ENCODE measurements around the gene SLU7. TPM values are rescaled to one million over a fixed set of nuclear protein-coding genes. Genes with fewer than 3 reads are reported as not detected.

SLU7 gene
- total RNA-seq, 2 donors from 2014 or later, result 18.8 to 42.8 TPM

DNA sequence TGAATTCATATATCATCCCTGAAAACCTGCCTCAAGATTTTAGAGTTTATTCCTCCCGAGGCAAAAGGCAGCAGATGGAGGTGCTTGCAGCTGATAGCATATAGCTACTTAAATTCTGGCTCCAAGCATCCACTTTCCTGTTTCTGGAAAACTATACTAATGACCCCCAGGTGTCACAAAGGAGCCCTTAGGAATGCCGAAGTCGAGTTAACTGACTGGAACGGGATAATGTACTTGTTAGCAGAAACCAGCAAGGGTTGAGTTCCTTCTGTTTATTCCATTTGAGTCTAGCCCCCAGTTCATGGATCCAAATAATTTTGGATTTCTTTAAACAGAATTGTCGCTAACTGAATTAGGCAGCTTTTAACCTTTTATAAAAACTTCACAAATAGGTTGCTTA is 47.2 kb upstream of the SLU7 start:
- TF ChIP-seq CTCF (IDR thresholded peaks at IDR 0.05), result no peak
- no peak for TF ChIP-seq POLR2A (IDR thresholded peaks at IDR 0.05)
- ATAC-seq, result no peak
- DNase-seq, result no peak
- no peaks in the 10 kb centered on the region for H3K36me3 ChIP-seq (replicated peaks in 1 of 2; ENCODE audit: insufficient read depth in 1 of 2, low read depth in 2 of 2)
- peak overlapping the region in 1 of 4 donors; percentile 56 for H3K27ac ChIP-seq
- H3K4me3 ChIP-seq, result no peak overlapping the region
- WGBS, 2 donors, result 80% methylated on average over 5 of the region's 5 CpGs
- H3K9me3 ChIP-seq, result no peaks in the 10 kb centered on the region
- peaks cover 37% of the 10 kb centered on the region for H3K4me1 ChIP-seq
- intact Hi-C loops (cut with DNase I), result no loop called here
- H3K27me3 ChIP-seq, result no peaks in the 10 kb centered on the region

DNA sequence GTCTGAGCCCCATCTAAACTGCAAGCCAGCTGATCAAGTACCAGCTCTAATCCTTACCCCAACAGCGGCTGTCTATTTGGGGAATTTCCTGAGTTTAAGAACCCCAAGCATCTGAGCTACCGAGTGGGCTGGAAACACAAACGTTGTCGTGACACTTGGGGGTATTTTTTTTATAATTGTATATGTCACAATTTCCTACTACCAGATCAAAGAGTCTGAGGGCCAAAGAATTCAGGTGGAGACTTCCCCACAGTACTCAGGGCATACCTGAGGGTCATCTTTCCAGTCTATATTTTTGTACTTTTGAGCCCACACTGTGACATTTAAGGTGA is 45.6 kb upstream of the SLU7 start:
- WGBS, 2 donors, result 58 to 68% methylated on average over 4 of the region's 4 CpGs
- ATAC-seq, result no peak
- H3K27ac ChIP-seq, result peak overlapping the region in 3 of 4 donors; percentile 6 to 39 (median 11)

GRCh38 chr5:160463740-160464465 is 45.0 kb upstream of the SLU7 start:
- Histone ChIP-seq H3K4me1 (peaks cover 37% of the 10 kb centered on the region), H3K36me3 (replicated peaks in 1 of 2; ENCODE audit: insufficient read depth in 1 of 2, low read depth in 2 of 2) (no peaks in the 10 kb centered on the region), H3K27me3 (no peaks in the 10 kb centered on the region), H3K27ac (peak overlapping the region in 3 of 4 donors; percentile 6 to 39 (median 11)), H3K9me3 (no peaks in the 10 kb centered on the region), H3K4me3 (no peak overlapping the region)
- ATAC-seq, result peak; percentile 54
- TF ChIP-seq POLR2A (IDR thresholded peaks at IDR 0.05), result no peak
- no peak for TF ChIP-seq CTCF (IDR thresholded peaks at IDR 0.05)
- intact Hi-C loops (cut with DNase I), result no loop called here
- WGBS, 2 donors, result 21 to 38% methylated on average over 7 of the region's 7 CpGs
- DNase-seq, result peak in 2 of 4 donors; percentile 20 to 52

More for the DNA sequence above, 45.6 kb upstream of the SLU7 start:
- intact Hi-C loops (cut with DNase I), result no loop called here
- no peak for DNase-seq
- TF ChIP-seq CTCF (IDR thresholded peaks at IDR 0.05) (no peak), POLR2A (IDR thresholded peaks at IDR 0.05) (no peak)
- Histone ChIP-seq H3K9me3 (no peaks in the 10 kb centered on the region), H3K4me1 (peaks cover 37% of the 10 kb centered on the region), H3K27me3 (no peaks in the 10 kb centered on the region), H3K4me3 (no peak overlapping the region), H3K36me3 (replicated peaks in 1 of 2; ENCODE audit: insufficient read depth in 1 of 2, low read depth in 2 of 2) (no peaks in the 10 kb centered on the region)

- Histone ChIP-seq H3K9me3 (no peaks in the 10 kb centered on the region), H3K36me3 (replicated peaks in 1 of 2; ENCODE audit: insufficient read depth in 1 of 2, low read depth in 2 of 2) (no peaks in the 10 kb centered on the region), H3K27me3 (no peaks in the 10 kb centered on the region), H3K4me1 (peaks cover 33% of the 10 kb centered on the region), H3K4me3 (no peak overlapping the region), H3K27ac (peak overlapping the region in 1 of 4 donors; percentile 39)
- TF ChIP-seq POLR2A (IDR thresholded peaks at IDR 0.05) (no peak), CTCF (IDR thresholded peaks at IDR 0.05) (no peak)
- DNase-seq (no peak), ATAC-seq (no peak)
- 90 to 94% methylated on average over 4 of the region's 4 CpGs for WGBS, 2 donors
- intact Hi-C loops (cut with DNase I), result no loop called here
Observed at GRCh38 chr5:160463227-160463626, 44.3 kb upstream of the SLU7 start.

GRCh38 chr5:160462167-160462566 is 43.3 kb upstream of the SLU7 start:
- no peak for ATAC-seq

More at GRCh38 chr5:160462167-160462566, 43.3 kb upstream of the SLU7 start:
- TF ChIP-seq POLR2A (IDR thresholded peaks at IDR 0.05) (no peak), CTCF (IDR thresholded peaks at IDR 0.05) (no peak)
- no peaks in the 10 kb centered on the region for H3K9me3 ChIP-seq
- no peak for DNase-seq
- no peak overlapping the region for H3K27ac ChIP-seq
- no peaks in the 10 kb centered on the region for H3K27me3 ChIP-seq
- no peak overlapping the region for H3K4me3 ChIP-seq
- H3K36me3 ChIP-seq (replicated peaks in 1 of 2; ENCODE audit: insufficient read depth in 1 of 2, low read depth in 2 of 2), result no peaks in the 10 kb centered on the region
- intact Hi-C loops (cut with DNase I), result no loop called here
- 85 to 96% methylated on average over 2 of the region's 2 CpGs for WGBS, 2 donors
- H3K4me1 ChIP-seq, result peaks cover 22% of the 10 kb centered on the region

Data from body of pancreas (tissue), 4 donors.